Subcutaneous adipose tissue (tissue), 4 donors: ENCODE data around the gene ERC1. TPM values are rescaled to one million over a fixed set of nuclear protein-coding genes. Genes with fewer than 3 reads are reported as not detected.

ENCODE experiments used
- CTCF ChIP-seq: fragments of 450-650 bp; IDR thresholded peaks from one replicate; pipeline ENCODE4 v1.5.1; 2016; ENCODE audit warnings: low read depth, mild to moderate bottlenecking, control low read depth, antibody characterized with exemption, moderate library complexity
- total RNA-seq, 4 donors: library from RNA; depleted of rRNA; stranded (reverse); fragments of >200 nt; gene quantifications; one replicate each; pipeline ENCODE4 v1.1.0, GENCODE V29; 2016

The ERC1 gene
- total RNA-seq, 4 donors from 2014 or later = 40.3 to 71.8 (median 62.3) TPM

GRCh38 chr12:981176-981828 is 9.7 kb upstream of the ERC1 start:
- TF ChIP-seq CTCF = no peak

GRCh38 chr12:981961-982360 is 9.1 kb upstream of the ERC1 start:
- no peak for TF ChIP-seq CTCF

- TF ChIP-seq CTCF = no peak
Measured at GRCh38 chr12:988646-989045, 2.4 kb upstream of the ERC1 start.

GRCh38 chr12:989051-989450 is 2.0 kb upstream of the ERC1 start:
- TF ChIP-seq CTCF = no peak

- no peak for TF ChIP-seq CTCF
Measured at GRCh38 chr12:989751-990660, 1.0 kb upstream of the ERC1 start.

- TF ChIP-seq CTCF = no peak
Measured at GRCh38 chr12:991350-992333, 619 bp downstream of the ERC1 start.
